Stimulated activated naive B cell treated with anti-CD40 and anti-IgM and Interleukin-4, amounts not matched to agents 10 μg/mL and 1 μg/mL and 100 μg/mL, for 72 hours (primary cell): Measurements from ENCODE around the gene TTK.
"Not testable (repeated sequence)": the region's sequence is repeated elsewhere in the genome, so short reads cannot be mapped to it uniquely, and the experiment has no call there.

Source experiments
- ATAC-seq, 2 donors: fragments of 150-1000 bp; cut with Tn5 transposase; replicated peaks; 2 replicates each; pipeline ENCODE4 v1.10.0; 2021; ENCODE audit warnings: moderate library complexity in 1 of 2
- DNase-seq: peaks from one replicate; pipeline ENCODE4 v3.0.0; 2021
- H3K27ac Mint-ChIP-seq: one replicate; pipeline ENCODE4 v1.8.0; 2022; ENCODE audit warnings: mild to moderate bottlenecking, mixed read lengths
- H3K27me3 Mint-ChIP-seq, 2 donors: one replicate each; pipeline ENCODE4 v1.8.0; 2022; ENCODE audit warnings: mixed read lengths in 2 of 2
- H3K36me3 Mint-ChIP-seq, 2 donors: one replicate each; pipeline ENCODE4 v1.8.0; 2022; ENCODE audit warnings: mixed read lengths in 2 of 2, mild to moderate bottlenecking in 1 of 2
- H3K4me1 Mint-ChIP-seq, 2 donors: one replicate each; pipeline ENCODE4 v1.8.0; 2022; ENCODE audit warnings: mixed read lengths in 2 of 2, mild to moderate bottlenecking in 1 of 2
- H3K4me3 Mint-ChIP-seq, 2 donors: one replicate each; pipeline ENCODE4 v1.8.0; 2022; ENCODE audit warnings: mild to moderate bottlenecking in 2 of 2, mixed read lengths in 2 of 2, moderate library complexity in 1 of 2
- H3K9me3 Mint-ChIP-seq, 2 donors: one replicate each; pipeline ENCODE4 v1.8.0; 2022; ENCODE audit warnings: mixed read lengths in 2 of 2, mild to moderate bottlenecking in 1 of 2

Gene TTK

GRCh38 chr6:80003826-80004172, 650 bp upstream of the TTK start:
- DNase-seq, result peak; percentile 12
- H3K36me3 Mint-ChIP-seq, result peaks cover 0 to 2% of the 10 kb centered on the region in 2 donors
- ATAC-seq, result peak in 1 of 2 donors; percentile 36

GRCh38 chr6:80005406-80005805, 957 bp downstream of the TTK start:
- peaks cover 0 to 2% of the 10 kb centered on the region in 2 donors for H3K36me3 Mint-ChIP-seq
- ATAC-seq, result no peak
- H3K4me3 Mint-ChIP-seq, result peak overlapping the region; percentile 86 to 91
- H3K27me3 Mint-ChIP-seq, result peaks cover 5 to 7% of the 10 kb centered on the region in 2 donors
- H3K9me3 Mint-ChIP-seq, result no peaks in the 10 kb centered on the region
- peaks cover 3 to 12% of the 10 kb centered on the region in 2 donors for H3K4me1 Mint-ChIP-seq
- no peak for DNase-seq
- no peak overlapping the region for H3K27ac Mint-ChIP-seq

More at GRCh38 chr6:80003826-80004172, 650 bp upstream of the TTK start:
- Mint-ChIP-seq H3K27ac (peak overlapping the region; percentile 86), H3K4me1 (peaks cover 3 to 12% of the 10 kb centered on the region in 2 donors), H3K9me3 (no peaks in the 10 kb centered on the region), H3K27me3 (peaks cover 8 to 9% of the 10 kb centered on the region in 2 donors), H3K4me3 (peak overlapping the region; percentile 86 to 91)

- Mint-ChIP-seq H3K27me3 (peaks cover 0 to 5% of the 10 kb centered on the region in 2 donors), H3K4me3 (no peak overlapping the region), H3K36me3 (peaks cover under 1 to 2% of the 10 kb centered on the region in 2 donors), H3K9me3 (no peaks in the 10 kb centered on the region), H3K27ac (no peak overlapping the region), H3K4me1 (peaks cover 3 to 12% of the 10 kb centered on the region in 2 donors)
- ATAC-seq (no peak), DNase-seq (no peak)
These were observed 2.1 kb downstream of the TTK start for GRCh38 chr6:80006541-80006940.

- Mint-ChIP-seq H3K4me1 (peaks cover 0 to 6% of the 10 kb centered on the region in 2 donors), H3K9me3 (no peaks in the 10 kb centered on the region), H3K36me3 (peaks cover 2 to 3% of the 10 kb centered on the region in 2 donors), H3K27me3 (no peaks in the 10 kb centered on the region), H3K4me3 (no peak overlapping the region), H3K27ac (no peak overlapping the region)
- no peak for ATAC-seq
- DNase-seq, result no peak
These were observed 5.1 kb downstream of the TTK start for GRCh38 chr6:80009531-80009930.

- Mint-ChIP-seq H3K27ac (no peak overlapping the region), H3K27me3 (no peaks in the 10 kb centered on the region), H3K36me3 (peaks cover 2 to 3% of the 10 kb centered on the region in 2 donors), H3K4me1 (no peaks in the 10 kb centered on the region), H3K4me3 (no peak overlapping the region), H3K9me3 (no peaks in the 10 kb centered on the region)
- ATAC-seq, result no peak
- no peak for DNase-seq
These were observed 5.8 kb downstream of the TTK start for GRCh38 chr6:80010288-80010687.

GRCh38 chr6:80015839-80016435, 11.5 kb downstream of the TTK start:
- no peaks in the 10 kb centered on the region for H3K27me3 Mint-ChIP-seq
- DNase-seq (no peak), ATAC-seq (no peak)
- H3K27ac Mint-ChIP-seq, result no peak overlapping the region
- H3K9me3 Mint-ChIP-seq, result no peaks in the 10 kb centered on the region
- no peak overlapping the region for H3K4me3 Mint-ChIP-seq
- peaks cover 0 to 3% of the 10 kb centered on the region in 2 donors for H3K36me3 Mint-ChIP-seq
- H3K4me1 Mint-ChIP-seq, result no peaks in the 10 kb centered on the region

- ATAC-seq, result no peak
- H3K36me3 Mint-ChIP-seq, result peaks cover 1 to 4% of the 10 kb centered on the region in 2 donors
- DNase-seq, result no peak
- H3K9me3 Mint-ChIP-seq, result no peaks in the 10 kb centered on the region
- no peaks in the 10 kb centered on the region for H3K27me3 Mint-ChIP-seq
- no peaks in the 10 kb centered on the region for H3K4me1 Mint-ChIP-seq
- H3K4me3 Mint-ChIP-seq, result no peak overlapping the region
- H3K27ac Mint-ChIP-seq, result peak overlapping the region; percentile 9
These were observed 16.1 kb downstream of the TTK start for GRCh38 chr6:80020381-80021120.

- ATAC-seq (no peak), DNase-seq (no peak)
- no peak overlapping the region for H3K27ac Mint-ChIP-seq
- no peaks in the 10 kb centered on the region for H3K9me3 Mint-ChIP-seq
- H3K4me3 Mint-ChIP-seq, result no peak overlapping the region
- H3K36me3 Mint-ChIP-seq, result peaks cover 1 to 4% of the 10 kb centered on the region in 2 donors
- no peaks in the 10 kb centered on the region for H3K27me3 Mint-ChIP-seq
- H3K4me1 Mint-ChIP-seq, result no peaks in the 10 kb centered on the region
These were observed 16.7 kb downstream of the TTK start for GRCh38 chr6:80021131-80021530.

GRCh38 chr6:80021591-80021990, 17.1 kb downstream of the TTK start:
- Mint-ChIP-seq H3K36me3 (peaks cover 1 to 4% of the 10 kb centered on the region in 2 donors), H3K4me1 (no peaks in the 10 kb centered on the region), H3K27ac (no peak overlapping the region), H3K4me3 (no peak overlapping the region), H3K9me3 (no peaks in the 10 kb centered on the region), H3K27me3 (no peaks in the 10 kb centered on the region)
- ATAC-seq, result no peak
- DNase-seq, result no peak

GRCh38 chr6:80022803-80023202, 18.4 kb downstream of the TTK start:
- DNase-seq, result no peak
- H3K4me1 Mint-ChIP-seq, result no peaks in the 10 kb centered on the region
- no peak overlapping the region for H3K4me3 Mint-ChIP-seq
- peaks cover 1 to 4% of the 10 kb centered on the region in 2 donors for H3K36me3 Mint-ChIP-seq
- no peaks in the 10 kb centered on the region for H3K9me3 Mint-ChIP-seq
- no peak overlapping the region for H3K27ac Mint-ChIP-seq
- ATAC-seq, result no peak
- H3K27me3 Mint-ChIP-seq, result no peaks in the 10 kb centered on the region

- no peak for ATAC-seq
- no peaks in the 10 kb centered on the region for H3K9me3 Mint-ChIP-seq
- H3K27me3 Mint-ChIP-seq, result no peaks in the 10 kb centered on the region
- H3K4me3 Mint-ChIP-seq, result no peak overlapping the region
- H3K36me3 Mint-ChIP-seq, result peaks cover 10 to 17% of the 10 kb centered on the region in 2 donors
- DNase-seq, result no peak
- no peak overlapping the region for H3K27ac Mint-ChIP-seq
- H3K4me1 Mint-ChIP-seq, result peaks cover 4 to 11% of the 10 kb centered on the region in 2 donors
These were observed 24.1 kb downstream of the TTK start for GRCh38 chr6:80028589-80028988.

GRCh38 chr6:80029470-80029869, 25.0 kb downstream of the TTK start:
- Mint-ChIP-seq H3K36me3 (peaks cover 9 to 17% of the 10 kb centered on the region in 2 donors), H3K27me3 (no peaks in the 10 kb centered on the region)

GRCh38 chr6:80048220-80048619, 43.8 kb downstream of the TTK start:
- DNase-seq, H3K4me3 Mint-ChIP-seq, H3K27ac Mint-ChIP-seq, ATAC-seq, H3K36me3 Mint-ChIP-seq, H3K4me1 Mint-ChIP-seq, H3K27me3 Mint-ChIP-seq, H3K9me3 Mint-ChIP-seq: not testable (repeated sequence)

More at GRCh38 chr6:80029470-80029869, 25.0 kb downstream of the TTK start:
- ATAC-seq (peak; percentile 60 to 78), DNase-seq (no peak)
- no peak overlapping the region for H3K27ac Mint-ChIP-seq
- H3K9me3 Mint-ChIP-seq, result no peaks in the 10 kb centered on the region
- H3K4me1 Mint-ChIP-seq, result peaks cover 4 to 11% of the 10 kb centered on the region in 2 donors
- no peak overlapping the region for H3K4me3 Mint-ChIP-seq

- DNase-seq (no peak), ATAC-seq (no peak)
- Mint-ChIP-seq H3K4me1 (no peaks in the 10 kb centered on the region), H3K9me3 (no peaks in the 10 kb centered on the region), H3K4me3 (no peak overlapping the region), H3K27me3 (peaks cover 4 to 5% of the 10 kb centered on the region in 2 donors), H3K36me3 (no peaks in the 10 kb centered on the region), H3K27ac (no peak overlapping the region)
These were observed 56.3 kb downstream of the TTK start for GRCh38 chr6:80060774-80061173.

- DNase-seq, H3K27ac Mint-ChIP-seq, H3K36me3 Mint-ChIP-seq, ATAC-seq, H3K4me1 Mint-ChIP-seq, H3K4me3 Mint-ChIP-seq, H3K9me3 Mint-ChIP-seq: not testable (repeated sequence)
- peaks cover 4 to 14% of the 10 kb centered on the region in 2 donors for H3K27me3 Mint-ChIP-seq
These were observed 63.7 kb downstream of the TTK start for GRCh38 chr6:80068146-80068545.
